Subcutaneous abdominal adipose tissue (tissue), 5 donors: ENCODE data around the gene SYNDIG1.

ENCODE experiments used
- H3K27ac ChIP-seq: one replicate; pipeline ENCODE4 v1.7.0; 2013; ENCODE audit warnings: low read depth, mild to moderate bottlenecking, inconsistent platforms, low read length, moderate library complexity
- H3K27me3 ChIP-seq, 5 donors: one replicate each; pipeline ENCODE4 v1.7.0; 2013; ENCODE audit warnings: low read length in 5 of 5, inconsistent platforms in 1 of 5; ENCODE audit not compliant: control insufficient read depth in 5 of 5, insufficient read depth in 4 of 5
- H3K36me3 ChIP-seq, 5 donors: one replicate each; pipeline ENCODE4 v1.7.0; 2013; ENCODE audit warnings: low read length in 5 of 5; ENCODE audit not compliant: control insufficient read depth in 5 of 5, insufficient read depth in 5 of 5
- H3K4me1 ChIP-seq, 5 donors: one replicate each; pipeline ENCODE4 v1.7.0; 2013; ENCODE audit warnings: low read length in 5 of 5, mild to moderate bottlenecking in 3 of 5, moderate library complexity in 1 of 5; ENCODE audit not compliant: control insufficient read depth in 5 of 5, insufficient read depth in 5 of 5
- H3K4me3 ChIP-seq, 5 donors: one replicate each; pipeline ENCODE4 v1.7.0; 2013; ENCODE audit warnings: low read length in 5 of 5, low read depth in 1 of 5
- H3K9ac ChIP-seq, 5 donors: one replicate each; pipeline ENCODE4 v1.7.0; 2013; ENCODE audit warnings: low read length in 5 of 5, mild to moderate bottlenecking in 4 of 5, moderate library complexity in 3 of 5
- H3K9me3 ChIP-seq, 5 donors: one replicate each; pipeline ENCODE4 v1.7.0; 2013; ENCODE audit warnings: low read length in 5 of 5; ENCODE audit not compliant: control insufficient read depth in 5 of 5
- donor health status: healthy.
- donor health status: healthy.
- donor health status: healthy.
- donor health status: healthy.
- donor health status: healthy.

The SYNDIG1 gene

DNA sequence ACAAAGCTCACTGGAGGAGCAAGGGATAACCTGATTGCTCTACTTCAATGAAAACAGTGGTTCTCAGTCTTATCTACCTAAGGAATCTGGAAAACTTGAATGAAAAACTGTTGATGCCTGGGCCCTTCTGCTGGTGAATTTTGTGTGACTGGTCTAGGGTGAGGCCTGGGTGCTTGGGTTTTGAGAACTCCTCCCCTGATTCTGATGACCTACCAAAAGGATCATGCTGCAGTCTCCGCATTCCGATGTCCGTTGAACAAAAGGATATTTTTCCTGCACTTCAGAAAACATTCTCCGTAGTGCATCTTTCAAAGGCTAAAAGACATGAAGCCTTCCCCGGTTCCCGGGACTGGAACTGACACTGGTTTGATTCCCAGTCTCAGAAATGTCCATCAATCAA lies 157.9 kb downstream of the SYNDIG1 start:
- no peak overlapping the region for H3K27ac ChIP-seq
- H3K4me1 ChIP-seq, result no peaks in the 10 kb centered on the region
- peaks cover 0 to 6% (median 0%) of the 10 kb centered on the region in 5 donors for H3K27me3 ChIP-seq
- H3K9me3 ChIP-seq, result no peaks in the 10 kb centered on the region
- no peak overlapping the region for H3K4me3 ChIP-seq
- no peaks in the 10 kb centered on the region for H3K36me3 ChIP-seq
- no peak overlapping the region for H3K9ac ChIP-seq

DNA sequence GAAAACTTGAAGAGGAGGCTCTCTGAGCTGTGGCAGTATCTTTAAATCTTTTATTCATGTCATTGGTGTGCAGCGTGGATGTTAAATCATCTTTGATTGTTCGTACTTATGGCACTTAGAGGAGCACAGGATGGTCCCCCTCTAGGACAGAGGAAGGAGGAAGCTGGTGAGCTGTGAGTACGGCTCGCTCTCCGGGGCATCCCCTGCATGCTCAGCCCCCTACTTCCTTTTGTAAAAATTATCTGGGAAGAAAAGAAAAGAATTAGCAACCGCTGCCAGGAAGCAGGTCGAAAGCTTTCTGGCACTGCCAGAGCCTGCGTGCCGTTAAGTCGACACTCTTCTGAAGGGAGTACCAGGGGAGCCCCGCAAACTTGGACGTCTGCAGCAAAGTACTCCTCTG lies 158.5 kb downstream of the SYNDIG1 start:
- no peak overlapping the region for H3K9ac ChIP-seq
- no peaks in the 10 kb centered on the region for H3K36me3 ChIP-seq
- H3K27ac ChIP-seq, result no peak overlapping the region
- no peak overlapping the region for H3K4me3 ChIP-seq
- no peaks in the 10 kb centered on the region for H3K4me1 ChIP-seq
- peaks cover 0 to 6% (median 0%) of the 10 kb centered on the region in 5 donors for H3K27me3 ChIP-seq
- no peaks in the 10 kb centered on the region for H3K9me3 ChIP-seq

DNA sequence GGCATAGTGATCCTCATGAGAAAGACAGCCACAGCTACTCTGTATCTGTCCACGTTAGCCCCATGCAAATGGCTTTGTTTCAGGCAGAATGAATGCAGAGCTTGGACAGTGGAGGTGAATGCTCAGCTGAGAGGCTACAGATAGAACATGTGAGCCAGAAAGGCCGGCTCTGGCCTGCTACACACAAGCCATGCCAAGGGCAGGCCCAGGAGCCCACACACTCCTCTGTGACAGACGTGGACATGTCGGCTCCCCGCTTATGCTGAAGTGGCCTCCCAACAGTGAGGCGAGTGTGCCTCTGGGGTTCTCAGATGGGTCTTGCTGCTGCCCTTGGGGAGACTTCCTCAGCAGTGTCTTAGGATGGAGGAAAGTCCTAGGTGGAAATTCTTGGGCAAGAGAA lies 159.6 kb downstream of the SYNDIG1 start:
- Histone ChIP-seq H3K9me3 (no peaks in the 10 kb centered on the region), H3K27ac (no peak overlapping the region), H3K9ac (no peak overlapping the region), H3K4me3 (no peak overlapping the region), H3K4me1 (no peaks in the 10 kb centered on the region), H3K36me3 (no peaks in the 10 kb centered on the region), H3K27me3 (peaks cover 0 to 8% (median 0%) of the 10 kb centered on the region in 5 donors)

DNA sequence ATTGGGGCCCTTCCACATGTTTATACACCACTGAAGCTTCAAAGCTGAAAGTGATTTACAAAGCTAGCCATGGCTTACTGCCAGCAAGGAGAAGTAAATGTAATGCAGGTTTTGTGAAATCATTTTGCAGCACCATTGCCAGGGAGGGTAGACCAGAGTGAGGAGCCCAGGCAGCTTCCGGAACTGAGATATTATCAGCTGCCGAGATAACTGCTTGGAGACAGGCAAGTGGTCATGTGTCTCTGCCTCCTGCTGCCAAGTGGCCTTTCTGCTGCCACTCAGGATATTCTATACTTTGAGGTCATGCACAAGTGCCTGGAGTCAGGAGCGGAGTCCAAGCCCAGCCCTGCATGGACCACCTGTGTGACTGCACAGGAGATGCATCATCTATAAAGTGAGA lies 160.2 kb downstream of the SYNDIG1 start:
- H3K9me3 ChIP-seq, result no peaks in the 10 kb centered on the region
- H3K9ac ChIP-seq, result no peak overlapping the region
- H3K4me3 ChIP-seq, result no peak overlapping the region
- H3K36me3 ChIP-seq, result no peaks in the 10 kb centered on the region
- H3K27ac ChIP-seq, result no peak overlapping the region
- H3K27me3 ChIP-seq, result peaks cover 0 to 8% (median 0%) of the 10 kb centered on the region in 5 donors
- peaks cover 0 to under 1% (median 0%) of the 10 kb centered on the region in 5 donors for H3K4me1 ChIP-seq

DNA sequence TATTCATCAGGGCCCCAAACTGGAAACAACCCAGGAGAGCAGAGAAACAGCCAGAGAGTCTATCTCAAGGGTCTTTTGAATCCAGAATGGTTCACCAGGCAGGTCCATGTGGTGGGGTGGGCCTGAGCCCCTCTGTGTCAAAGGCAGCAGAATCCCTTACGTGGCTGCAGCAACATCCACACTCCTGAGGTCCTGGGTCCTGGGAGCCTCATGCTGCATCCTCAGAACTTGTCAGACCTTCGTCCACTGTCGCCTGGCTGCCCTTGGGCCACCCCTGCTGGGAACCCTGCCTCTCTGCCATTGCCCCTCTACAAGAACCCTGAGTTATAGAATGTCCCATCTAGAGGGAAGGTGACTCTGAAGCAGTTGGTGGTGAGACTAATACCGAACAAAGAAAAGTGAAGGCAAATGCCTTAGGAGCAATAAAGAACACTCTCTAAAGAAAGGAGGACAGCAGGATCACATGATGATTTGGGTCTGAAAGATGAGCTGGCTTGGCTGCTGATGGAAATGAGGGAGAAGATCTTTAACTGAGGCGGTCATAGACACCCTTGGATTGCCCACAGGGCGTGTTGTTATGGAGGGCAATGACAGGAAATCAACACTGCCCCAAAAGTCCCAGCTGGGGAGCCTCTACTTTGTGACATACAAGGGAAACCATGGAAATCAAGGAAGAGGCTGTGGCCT lies 161.2 kb downstream of the SYNDIG1 start:
- H3K36me3 ChIP-seq, result no peaks in the 10 kb centered on the region
- no peak overlapping the region for H3K27ac ChIP-seq
- H3K9me3 ChIP-seq, result no peaks in the 10 kb centered on the region
- peaks cover 0 to 3% (median 0%) of the 10 kb centered on the region in 5 donors for H3K4me1 ChIP-seq
- no peak overlapping the region for H3K4me3 ChIP-seq
- H3K27me3 ChIP-seq, result peaks cover 0 to 8% (median 0%) of the 10 kb centered on the region in 5 donors
- no peak overlapping the region for H3K9ac ChIP-seq

DNA sequence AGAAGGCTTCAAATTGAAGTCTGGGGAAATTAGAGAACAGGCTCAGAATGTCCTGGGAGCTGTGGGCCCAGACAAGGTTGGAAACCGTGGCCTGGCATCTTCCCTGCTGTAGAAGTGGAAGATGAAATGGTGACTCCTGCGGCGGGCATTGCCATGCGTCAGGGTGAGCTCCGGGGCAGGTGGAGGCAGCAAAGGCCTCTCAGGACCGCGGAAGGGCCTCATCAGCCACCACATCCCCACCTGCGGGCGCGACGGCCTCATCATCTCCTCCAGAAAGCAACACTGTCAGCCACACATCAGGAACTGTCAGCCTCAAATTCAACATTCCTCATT lies 161.7 kb downstream of the SYNDIG1 start:
- Histone ChIP-seq H3K36me3 (no peaks in the 10 kb centered on the region), H3K9ac (no peak overlapping the region), H3K9me3 (no peaks in the 10 kb centered on the region), H3K4me3 (no peak overlapping the region), H3K27me3 (peaks cover 0 to 8% (median 0%) of the 10 kb centered on the region in 5 donors), H3K4me1 (peaks cover 0 to 3% (median 0%) of the 10 kb centered on the region in 5 donors), H3K27ac (no peak overlapping the region)

DNA sequence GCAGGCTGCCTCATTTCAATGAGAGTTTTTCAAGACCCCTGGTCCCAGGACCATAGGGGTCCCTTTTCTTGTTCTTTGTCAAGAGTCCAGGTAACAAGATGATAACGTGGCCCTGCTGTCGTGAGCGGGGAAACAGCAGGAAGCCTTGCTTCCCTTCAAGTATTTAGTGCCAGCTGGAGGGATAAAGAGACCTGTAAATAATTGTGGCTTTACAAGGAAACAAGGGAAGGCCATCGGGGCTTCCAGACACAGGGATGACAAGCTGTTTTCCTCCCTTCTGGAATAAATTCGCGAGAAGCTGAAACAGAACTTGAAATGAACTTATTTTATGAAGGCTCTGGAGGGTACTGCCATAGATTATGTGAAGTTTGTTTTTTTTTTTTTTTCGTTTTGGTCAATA lies 163.2 kb downstream of the SYNDIG1 start:
- H3K36me3 ChIP-seq, result no peaks in the 10 kb centered on the region
- H3K4me1 ChIP-seq, result peaks cover 0 to 3% (median 0%) of the 10 kb centered on the region in 5 donors
- no peak overlapping the region for H3K27ac ChIP-seq
- no peaks in the 10 kb centered on the region for H3K9me3 ChIP-seq
- peaks cover 0 to 11% (median 2%) of the 10 kb centered on the region in 5 donors for H3K27me3 ChIP-seq
- H3K9ac ChIP-seq, result no peak overlapping the region
- no peak overlapping the region for H3K4me3 ChIP-seq

DNA sequence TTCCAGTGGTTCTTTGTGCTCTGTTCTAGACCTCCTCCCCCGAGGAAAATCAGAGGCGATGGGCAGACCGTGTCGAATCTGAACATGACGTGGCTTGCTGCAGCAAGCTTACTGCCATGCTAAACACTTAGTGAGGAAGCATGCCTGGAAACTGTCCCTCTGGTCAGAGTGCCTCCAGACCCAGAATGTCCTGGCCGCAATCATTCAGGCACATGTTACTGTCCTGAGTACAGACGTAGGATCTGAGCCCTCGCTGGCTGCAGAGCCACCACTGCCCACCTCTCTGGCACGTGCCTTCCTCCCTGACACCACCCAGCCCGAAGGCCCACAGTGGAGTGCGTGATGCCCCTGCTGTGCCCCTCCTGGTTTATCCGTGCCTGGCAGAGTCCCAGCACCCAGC lies 163.6 kb downstream of the SYNDIG1 start:
- H3K4me1 ChIP-seq, result peaks cover 0 to 3% (median 0%) of the 10 kb centered on the region in 5 donors
- H3K9ac ChIP-seq, result no peak overlapping the region
- H3K36me3 ChIP-seq, result no peaks in the 10 kb centered on the region
- H3K9me3 ChIP-seq, result no peaks in the 10 kb centered on the region
- H3K27ac ChIP-seq, result no peak overlapping the region
- H3K27me3 ChIP-seq, result peaks cover 0 to 11% (median 2%) of the 10 kb centered on the region in 5 donors
- no peak overlapping the region for H3K4me3 ChIP-seq

DNA sequence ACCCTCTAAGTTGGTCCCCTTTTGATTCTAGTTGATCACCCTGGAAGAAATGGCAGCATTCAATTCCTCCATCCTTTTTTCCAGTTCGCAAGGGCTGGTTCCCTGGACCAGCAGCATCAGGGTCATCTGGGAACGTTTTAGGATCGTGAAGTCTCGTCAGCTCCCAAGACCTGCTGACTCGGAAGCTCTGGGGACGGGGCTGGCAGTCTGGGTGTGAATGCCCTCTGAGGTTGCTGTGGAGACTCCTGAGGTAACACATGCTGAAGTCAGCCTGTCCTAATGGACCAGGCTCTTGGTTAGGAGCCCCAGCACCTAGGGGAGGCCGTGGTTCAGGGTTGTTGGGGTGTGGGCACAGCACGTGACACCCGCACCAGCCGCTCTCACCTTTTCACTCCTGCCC lies 164.1 kb downstream of the SYNDIG1 start:
- H3K27me3 ChIP-seq, result peaks cover 0 to 11% (median 2%) of the 10 kb centered on the region in 5 donors
- H3K9me3 ChIP-seq, result no peaks in the 10 kb centered on the region
- H3K9ac ChIP-seq, result no peak overlapping the region
- peaks cover 0 to 3% (median 0%) of the 10 kb centered on the region in 5 donors for H3K4me1 ChIP-seq
- no peaks in the 10 kb centered on the region for H3K36me3 ChIP-seq
- no peak overlapping the region for H3K27ac ChIP-seq
- H3K4me3 ChIP-seq, result no peak overlapping the region

DNA sequence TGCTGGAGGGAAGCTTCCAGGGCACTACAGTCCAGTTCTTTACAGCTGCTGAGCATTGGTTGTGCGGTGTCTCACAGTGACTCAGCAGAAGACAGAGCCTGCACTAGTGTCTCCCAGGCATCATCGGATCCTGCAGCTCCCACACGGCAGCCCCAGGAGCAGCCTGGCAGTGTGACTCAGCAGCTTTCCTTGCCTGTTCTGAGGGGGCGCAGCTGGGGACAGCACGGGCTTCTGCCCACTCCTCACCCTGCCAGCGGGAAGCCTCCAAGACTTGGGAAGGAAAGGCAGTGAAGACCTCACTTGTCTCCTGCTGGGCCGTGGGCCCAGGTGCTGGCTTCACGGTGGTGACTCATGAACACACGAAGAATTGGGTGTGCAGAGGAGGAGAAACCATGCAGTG lies 165.4 kb downstream of the SYNDIG1 start:
- Histone ChIP-seq H3K27ac (no peak overlapping the region), H3K9ac (no peak overlapping the region), H3K4me1 (peaks cover 0 to 3% (median 0%) of the 10 kb centered on the region in 5 donors), H3K27me3 (peaks cover 0 to 11% (median 3%) of the 10 kb centered on the region in 5 donors), H3K36me3 (no peaks in the 10 kb centered on the region), H3K9me3 (no peaks in the 10 kb centered on the region), H3K4me3 (no peak overlapping the region)
